ENCODE measurements around the gene SLC6A18. TPM values are rescaled to one million over a fixed set of nuclear protein-coding genes. Genes with fewer than 3 reads are reported as not detected.

The SLC6A18 gene
- total RNA-seq, 2 donors from 2014 or later: 0.27 TPM; not detected in 1

DNA sequence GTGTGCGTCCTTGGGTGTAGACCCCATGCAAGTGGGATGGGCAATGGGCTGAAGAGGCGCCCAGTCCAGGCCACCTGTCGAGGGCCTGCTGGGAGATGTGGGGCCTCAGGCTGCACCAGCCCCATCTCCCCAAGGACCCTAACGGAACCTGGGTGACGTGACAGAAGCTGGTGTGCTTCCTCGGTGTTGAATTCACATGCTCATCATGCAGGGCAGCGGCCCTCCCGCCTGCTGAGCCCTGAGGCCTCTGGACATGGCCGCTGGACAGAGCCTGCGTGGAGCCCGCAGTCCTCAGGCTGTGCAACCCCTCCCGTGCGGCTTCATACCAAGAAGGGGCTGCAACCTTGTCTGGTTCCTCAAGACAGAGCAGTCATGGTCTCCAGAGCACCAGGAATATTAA lies 42.9 kb downstream of the SLC6A18 start:
- H3K27ac ChIP-seq: no peak overlapping the region
- no peak for DNase-seq
- no peaks in the 10 kb centered on the region for H3K36me3 ChIP-seq
- no peaks in the 10 kb centered on the region for H3K4me1 ChIP-seq
- H3K27me3 ChIP-seq: no peaks in the 10 kb centered on the region
- H3K9me3 ChIP-seq: no peaks in the 10 kb centered on the region
- no peak overlapping the region for H3K9ac ChIP-seq (ENCODE audit: low read depth in 2 of 2, low read length in 2 of 2)
- intact Hi-C loops (cut with DNase I): no loop called here
- no peak overlapping the region for H3K4me3 ChIP-seq
- TF ChIP-seq, protein P1, sequence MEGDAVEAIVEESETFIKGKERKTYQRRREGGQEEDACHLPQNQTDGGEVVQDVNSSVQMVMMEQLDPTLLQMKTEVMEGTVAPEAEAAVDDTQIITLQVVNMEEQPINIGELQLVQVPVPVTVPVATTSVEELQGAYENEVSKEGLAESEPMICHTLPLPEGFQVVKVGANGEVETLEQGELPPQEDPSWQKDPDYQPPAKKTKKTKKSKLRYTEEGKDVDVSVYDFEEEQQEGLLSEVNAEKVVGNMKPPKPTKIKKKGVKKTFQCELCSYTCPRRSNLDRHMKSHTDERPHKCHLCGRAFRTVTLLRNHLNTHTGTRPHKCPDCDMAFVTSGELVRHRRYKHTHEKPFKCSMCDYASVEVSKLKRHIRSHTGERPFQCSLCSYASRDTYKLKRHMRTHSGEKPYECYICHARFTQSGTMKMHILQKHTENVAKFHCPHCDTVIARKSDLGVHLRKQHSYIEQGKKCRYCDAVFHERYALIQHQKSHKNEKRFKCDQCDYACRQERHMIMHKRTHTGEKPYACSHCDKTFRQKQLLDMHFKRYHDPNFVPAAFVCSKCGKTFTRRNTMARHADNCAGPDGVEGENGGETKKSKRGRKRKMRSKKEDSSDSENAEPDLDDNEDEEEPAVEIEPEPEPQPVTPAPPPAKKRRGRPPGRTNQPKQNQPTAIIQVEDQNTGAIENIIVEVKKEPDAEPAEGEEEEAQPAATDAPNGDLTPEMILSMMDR (IDR thresholded peaks at IDR 0.05): no peak

DNA sequence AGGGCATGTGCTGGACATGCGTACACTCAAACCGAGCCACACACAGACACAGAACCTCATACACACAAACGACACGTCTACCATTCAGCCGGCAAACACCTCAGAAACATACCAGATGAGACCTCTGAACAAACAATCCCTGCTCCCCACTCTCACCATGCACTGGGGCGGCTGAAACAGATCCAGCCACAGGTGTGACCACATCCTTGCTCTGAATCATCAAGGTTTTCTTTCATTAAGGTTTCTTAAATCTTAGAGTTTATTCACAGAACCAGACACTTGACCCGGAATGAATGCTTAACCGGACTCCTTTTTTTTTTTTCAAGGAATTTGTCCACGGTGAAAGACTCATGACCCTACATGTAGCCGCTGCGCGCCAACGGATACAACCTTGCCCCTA lies 43.5 kb downstream of the SLC6A18 start:
- Histone ChIP-seq H3K4me3 (no peak overlapping the region), H3K27me3 (no peaks in the 10 kb centered on the region), H3K4me1 (no peaks in the 10 kb centered on the region), H3K27ac (no peak overlapping the region), H3K36me3 (no peaks in the 10 kb centered on the region), H3K9me3 (no peaks in the 10 kb centered on the region), H3K9ac (ENCODE audit: low read depth in 2 of 2, low read length in 2 of 2) (no peak overlapping the region)
- TF ChIP-seq, protein P1 (IDR thresholded peaks at IDR 0.05): no peak
- DNase-seq: no peak
- intact Hi-C loops (cut with DNase I): no loop called here

DNA sequence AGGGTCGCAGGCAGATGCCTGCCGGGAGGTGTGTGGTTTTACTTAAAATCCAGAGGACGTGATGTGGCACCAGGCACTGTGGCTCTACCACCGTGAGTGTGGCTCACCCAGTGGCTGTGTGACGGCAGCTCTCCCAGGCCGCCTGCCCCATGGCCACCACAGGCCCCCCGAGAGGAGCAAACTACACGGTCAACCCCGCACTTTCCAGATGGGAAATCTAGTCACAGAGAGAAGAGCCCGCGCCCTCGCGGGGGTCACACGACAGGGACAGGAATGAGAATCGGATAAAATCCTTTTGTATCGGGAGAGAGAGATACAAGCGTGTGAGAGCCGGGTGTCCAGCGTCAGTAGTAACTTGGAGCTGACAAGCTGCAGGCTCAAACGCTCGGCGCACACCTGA lies 45.2 kb downstream of the SLC6A18 start:
- no peaks in the 10 kb centered on the region for H3K27me3 ChIP-seq
- H3K9me3 ChIP-seq: no peaks in the 10 kb centered on the region
- H3K4me3 ChIP-seq: no peak overlapping the region
- no peak overlapping the region for H3K9ac ChIP-seq (ENCODE audit: low read depth in 2 of 2, low read length in 2 of 2)
- no peaks in the 10 kb centered on the region for H3K4me1 ChIP-seq
- no peaks in the 10 kb centered on the region for H3K36me3 ChIP-seq
- H3K27ac ChIP-seq: no peak overlapping the region
- intact Hi-C loops (cut with DNase I): no loop called here
- no peak for DNase-seq
- TF ChIP-seq, protein P1 (IDR thresholded peaks at IDR 0.05): no peak

DNA sequence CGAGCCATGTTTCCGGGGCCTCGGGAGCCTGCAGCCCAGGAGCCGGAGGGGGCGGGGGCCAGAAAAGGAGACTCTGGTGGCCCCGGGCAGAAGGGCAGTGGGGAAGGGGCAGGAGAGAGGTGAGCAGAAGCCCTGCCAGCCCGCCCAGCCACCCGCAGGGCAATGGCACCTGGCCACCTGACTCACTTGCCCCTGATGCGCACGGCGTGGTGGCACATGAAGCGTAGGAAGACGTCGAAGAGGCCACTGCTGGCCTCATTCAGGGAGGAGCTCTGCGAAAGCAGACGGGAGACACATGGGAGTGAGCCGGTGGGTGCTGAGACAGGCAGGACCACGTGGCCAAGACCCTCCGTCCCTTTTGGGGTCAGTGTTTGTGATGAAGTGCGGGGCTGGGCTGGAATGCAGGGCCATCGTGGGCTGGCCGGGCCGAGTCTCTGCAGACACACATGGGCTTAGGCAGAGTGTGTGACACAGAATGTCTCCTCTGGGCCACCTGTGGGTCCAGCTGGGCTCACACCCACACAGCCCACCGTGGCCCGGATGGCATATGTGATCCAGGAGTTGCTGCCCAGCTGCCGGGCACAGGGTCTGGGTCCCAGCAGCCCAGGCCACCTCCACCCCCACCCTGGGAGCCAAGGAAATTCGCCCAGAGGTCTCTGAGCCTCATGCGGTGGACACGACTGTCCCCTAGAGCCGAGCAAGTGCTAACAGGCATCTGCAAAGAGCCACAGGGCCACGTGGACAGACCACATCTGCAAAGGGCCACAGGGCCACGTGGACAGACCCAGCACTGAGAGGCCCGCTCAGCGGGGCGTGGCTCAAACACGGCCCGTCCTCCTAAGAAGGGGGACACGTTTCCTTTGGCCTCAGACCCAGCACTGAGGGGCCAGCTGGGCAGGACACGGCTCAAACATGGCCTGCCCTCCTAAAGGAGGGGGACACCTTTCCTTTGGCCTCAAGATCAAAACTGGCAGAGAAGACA lies 46.0 kb downstream of the SLC6A18 start:
- Histone ChIP-seq H3K4me1 (no peaks in the 10 kb centered on the region), H3K36me3 (no peaks in the 10 kb centered on the region), H3K9me3 (no peaks in the 10 kb centered on the region), H3K27ac (no peak overlapping the region), H3K27me3 (no peaks in the 10 kb centered on the region), H3K4me3 (no peak overlapping the region), H3K9ac (ENCODE audit: low read depth in 2 of 2, low read length in 2 of 2) (no peak overlapping the region)
- intact Hi-C loops (cut with DNase I): no loop called here
- DNase-seq: no peak
- TF ChIP-seq, protein P1 (IDR thresholded peaks at IDR 0.05): no peak

DNA sequence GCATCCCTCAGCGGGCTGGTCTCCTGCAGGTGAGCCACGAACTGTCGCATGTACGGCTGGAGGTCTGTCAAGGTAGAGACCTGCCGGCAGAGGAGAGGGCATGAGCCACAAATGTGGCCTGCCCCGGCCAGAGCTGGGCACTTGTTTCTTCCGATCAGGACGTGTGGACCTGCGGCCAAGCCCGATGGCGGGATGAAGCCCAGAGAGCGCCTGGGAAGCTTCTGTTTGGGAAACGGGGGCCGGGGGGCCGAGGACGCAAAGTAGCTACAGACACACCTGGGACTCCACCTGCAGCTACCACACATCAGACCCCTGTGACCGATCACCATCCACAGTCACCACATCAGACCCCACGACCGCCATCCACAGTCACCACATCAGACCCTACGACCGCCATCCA lies 47.0 kb downstream of the SLC6A18 start:
- TF ChIP-seq, protein P1 (IDR thresholded peaks at IDR 0.05): no peak
- H3K36me3 ChIP-seq: no peaks in the 10 kb centered on the region
- no peak for DNase-seq
- no peaks in the 10 kb centered on the region for H3K4me1 ChIP-seq
- no peaks in the 10 kb centered on the region for H3K27me3 ChIP-seq
- H3K27ac ChIP-seq: no peak overlapping the region
- no peak overlapping the region for H3K9ac ChIP-seq (ENCODE audit: low read depth in 2 of 2, low read length in 2 of 2)
- H3K4me3 ChIP-seq: no peak overlapping the region
- intact Hi-C loops (cut with DNase I): no loop called here
- no peaks in the 10 kb centered on the region for H3K9me3 ChIP-seq

All from colonic mucosa (tissue), 4 donors.